Measurements from ENCODE around the gene NAB2.
A peak's percentile ranks its signal among the peaks of the same experiment; 100 is the strongest.
"Not testable (repeated sequence)": the region's sequence is repeated elsewhere in the genome, so short reads cannot be mapped to it uniquely, and the experiment has no call there.

The NAB2 gene, protein sequence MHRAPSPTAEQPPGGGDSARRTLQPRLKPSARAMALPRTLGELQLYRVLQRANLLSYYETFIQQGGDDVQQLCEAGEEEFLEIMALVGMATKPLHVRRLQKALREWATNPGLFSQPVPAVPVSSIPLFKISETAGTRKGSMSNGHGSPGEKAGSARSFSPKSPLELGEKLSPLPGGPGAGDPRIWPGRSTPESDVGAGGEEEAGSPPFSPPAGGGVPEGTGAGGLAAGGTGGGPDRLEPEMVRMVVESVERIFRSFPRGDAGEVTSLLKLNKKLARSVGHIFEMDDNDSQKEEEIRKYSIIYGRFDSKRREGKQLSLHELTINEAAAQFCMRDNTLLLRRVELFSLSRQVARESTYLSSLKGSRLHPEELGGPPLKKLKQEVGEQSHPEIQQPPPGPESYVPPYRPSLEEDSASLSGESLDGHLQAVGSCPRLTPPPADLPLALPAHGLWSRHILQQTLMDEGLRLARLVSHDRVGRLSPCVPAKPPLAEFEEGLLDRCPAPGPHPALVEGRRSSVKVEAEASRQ

GRCh38 chr12:57088354-57089270 is at the start of gene NAB2:
TSS of gene NAB2 (plus strand) at chr12:57089114. CDS start at chr12:57089272, 158 bp downstream.
- peak; percentile 79 for DNase-seq (ENCODE audit: low read depth)

- DNase-seq (ENCODE audit: low read depth), result no peak
Observed at GRCh38 chr12:57040211-57040610, 48.7 kb upstream of the NAB2 start.

GRCh38 chr12:57040750-57041149 is 48.2 kb upstream of the NAB2 start:
- DNase-seq (ENCODE audit: low read depth), result no peak

DNA sequence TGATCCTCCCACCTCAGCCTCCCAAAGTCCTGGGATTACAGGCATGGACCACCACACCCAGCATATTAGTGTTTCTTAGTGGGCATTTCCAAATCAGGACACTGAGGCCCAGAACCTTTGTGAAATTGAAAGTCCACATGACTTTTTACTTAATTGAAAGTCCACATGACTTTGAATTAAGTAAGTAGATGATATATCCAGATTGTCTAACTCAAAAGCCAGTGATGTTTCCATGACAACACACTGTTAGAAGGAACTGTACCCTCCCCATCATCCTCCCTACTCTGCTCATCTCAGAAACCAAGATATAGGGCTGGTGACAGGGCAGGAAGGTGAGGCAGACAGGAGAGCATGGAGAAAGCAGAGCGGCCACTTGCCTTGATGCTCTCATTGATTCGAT is 46.2 kb upstream of the NAB2 start:
- no peak for DNase-seq (ENCODE audit: low read depth)

- no peak for DNase-seq (ENCODE audit: low read depth)
Observed at GRCh38 chr12:57044468-57044867, 44.4 kb upstream of the NAB2 start.

- DNase-seq (ENCODE audit: low read depth), result no peak
Observed at GRCh38 chr12:57044889-57045288, 44.0 kb upstream of the NAB2 start.

- DNase-seq (ENCODE audit: low read depth), result no peak
Observed at GRCh38 chr12:57046086-57046791, 42.7 kb upstream of the NAB2 start.

- no peak for DNase-seq (ENCODE audit: low read depth)
Observed at GRCh38 chr12:57046947-57047890, 41.7 kb upstream of the NAB2 start.

- DNase-seq (ENCODE audit: low read depth), result no peak
Observed at GRCh38 chr12:57047981-57048380, 40.9 kb upstream of the NAB2 start.

DNA sequence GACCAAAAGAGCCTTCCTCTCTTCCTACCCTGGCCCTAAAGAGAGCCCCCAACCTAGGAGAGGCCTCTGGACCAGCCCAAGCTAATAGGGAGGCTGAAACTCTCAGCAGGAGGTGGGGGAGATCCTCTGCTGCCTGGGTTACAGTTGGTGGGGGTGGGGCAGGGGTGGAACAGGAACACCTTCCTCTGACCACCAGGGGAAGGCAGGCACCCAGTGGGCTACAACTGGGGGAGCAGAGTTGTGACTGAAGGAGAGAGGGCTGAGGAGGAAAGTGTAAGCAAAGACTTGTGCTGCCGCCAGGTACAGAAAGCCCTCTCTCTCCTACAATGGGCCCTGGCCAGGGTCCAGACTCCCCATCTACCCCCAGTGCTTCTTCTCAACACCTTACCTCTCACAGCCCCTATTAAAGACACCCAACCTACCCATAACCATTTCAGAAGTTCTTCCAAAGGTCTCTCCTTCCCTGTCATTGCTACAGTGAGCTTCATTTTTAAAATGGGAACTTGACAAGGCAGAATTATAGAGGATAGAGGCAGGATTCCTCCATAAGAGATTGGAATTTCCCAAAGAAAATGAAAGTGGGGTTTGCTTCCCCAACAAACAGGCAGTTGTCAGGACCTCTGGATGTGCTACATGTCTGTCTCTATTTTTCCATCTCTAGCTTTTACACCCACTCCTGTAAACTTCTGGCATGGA is 40.3 kb upstream of the NAB2 start:
- no peak for DNase-seq (ENCODE audit: low read depth)

DNA sequence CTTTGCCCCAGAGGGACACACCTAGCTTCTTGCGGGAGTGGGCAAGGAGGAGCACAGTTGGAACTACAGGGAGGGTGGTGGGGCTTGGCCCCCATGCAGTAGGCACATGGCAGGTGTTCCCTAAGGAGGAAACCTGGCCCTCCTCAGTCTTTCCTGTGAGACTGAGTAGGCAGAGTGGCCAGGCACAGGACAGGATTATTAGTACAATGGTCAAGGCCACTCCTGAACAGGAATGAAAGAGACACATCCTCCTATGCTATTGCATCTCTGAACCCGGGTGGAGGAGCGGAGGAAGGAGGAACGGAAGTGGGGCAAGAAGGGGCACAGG is 39.8 kb upstream of the NAB2 start:
- no peak for DNase-seq (ENCODE audit: low read depth)

- no peak for DNase-seq (ENCODE audit: low read depth)
Observed at GRCh38 chr12:57049890-57050289, 39.0 kb upstream of the NAB2 start, which contains the start of gene MYO1A. TSS of gene MYO1A (minus strand) at chr12:57050129. CDS start at chr12:57048323, 1,806 bp downstream.

GRCh38 chr12:57051011-57051410 is 37.9 kb upstream of the NAB2 start:
- no peak for DNase-seq (ENCODE audit: low read depth)

DNA sequence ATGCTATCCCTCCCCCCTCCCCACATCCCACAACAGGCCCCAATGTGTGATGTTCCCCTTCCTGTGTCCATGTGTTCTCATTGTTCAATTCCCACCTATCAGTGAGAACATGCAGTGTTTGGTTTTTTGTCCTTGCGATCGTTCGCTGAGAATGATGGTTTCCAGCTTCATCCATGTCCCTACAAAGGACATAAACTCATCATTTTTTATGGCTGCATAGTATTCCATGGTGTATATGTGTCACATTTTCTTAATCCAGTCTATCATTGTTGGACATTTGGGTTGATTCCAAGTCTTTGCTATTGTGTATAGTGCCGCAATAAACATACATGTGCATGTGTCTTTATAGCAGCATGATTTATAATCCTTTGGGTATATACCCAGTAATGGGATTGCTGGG is 35.8 kb upstream of the NAB2 start:
- not testable (repeated sequence) for DNase-seq (ENCODE audit: low read depth)

DNA sequence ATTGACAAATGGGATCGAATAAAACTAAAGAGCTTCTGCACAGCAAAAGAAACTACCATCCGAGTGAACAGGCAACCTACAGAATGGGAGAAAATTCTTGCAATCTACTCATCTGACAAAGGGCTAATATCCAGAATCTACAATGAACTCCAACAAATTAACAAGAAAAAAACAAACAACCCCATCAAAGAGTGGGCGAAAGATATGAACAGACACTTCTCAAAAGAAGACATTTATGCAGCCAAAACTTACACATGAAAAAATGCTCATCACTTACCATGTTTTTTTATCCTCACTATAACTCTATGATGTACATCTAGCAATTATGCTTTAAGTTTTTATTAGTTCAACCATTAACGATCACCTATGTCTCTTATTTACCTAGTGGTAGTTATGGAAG is 35.0 kb upstream of the NAB2 start:
- not testable (repeated sequence) for DNase-seq (ENCODE audit: low read depth)

DNA sequence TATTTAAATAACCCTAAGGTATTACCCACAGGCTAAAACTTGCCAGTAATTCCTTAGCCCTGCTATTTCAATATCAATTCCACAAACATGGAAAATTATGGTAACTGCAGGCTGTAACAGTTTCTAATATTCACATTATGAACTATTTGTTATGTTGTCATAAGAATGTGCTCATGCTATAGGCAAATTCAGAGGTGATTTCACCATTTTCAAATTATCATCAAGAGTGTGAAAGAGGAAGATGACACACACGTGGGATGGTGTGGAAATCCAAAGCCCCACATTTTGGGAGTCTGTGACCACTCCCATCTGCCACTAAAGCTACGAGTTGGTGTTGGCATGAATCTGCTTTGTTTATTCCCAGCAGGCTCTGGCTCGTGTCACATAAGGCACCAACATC is 33.1 kb upstream of the NAB2 start:
- DNase-seq (ENCODE audit: low read depth), result no peak

- DNase-seq (ENCODE audit: low read depth), result no peak
Observed at GRCh38 chr12:57057067-57057751, 31.7 kb upstream of the NAB2 start.

DNA sequence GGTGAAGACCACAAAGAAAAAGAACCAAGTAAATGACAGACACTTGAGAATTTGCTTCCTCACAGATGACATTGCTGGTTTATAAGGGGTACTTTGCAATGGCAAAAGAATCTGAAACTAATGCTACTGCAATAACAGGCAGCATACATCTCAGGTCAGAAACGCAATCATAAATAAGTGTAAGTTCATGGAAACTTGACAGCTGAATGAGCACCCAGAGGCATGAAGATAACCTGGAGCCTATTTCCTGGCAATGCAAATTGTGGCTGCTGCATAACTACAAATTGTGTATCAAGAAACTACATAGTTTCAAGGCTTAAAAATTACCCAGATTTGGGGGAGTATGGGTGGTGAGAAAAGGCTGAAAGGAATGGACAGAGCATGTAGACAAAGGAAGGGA is 30.5 kb upstream of the NAB2 start:
- DNase-seq (ENCODE audit: low read depth), result no peak

DNA sequence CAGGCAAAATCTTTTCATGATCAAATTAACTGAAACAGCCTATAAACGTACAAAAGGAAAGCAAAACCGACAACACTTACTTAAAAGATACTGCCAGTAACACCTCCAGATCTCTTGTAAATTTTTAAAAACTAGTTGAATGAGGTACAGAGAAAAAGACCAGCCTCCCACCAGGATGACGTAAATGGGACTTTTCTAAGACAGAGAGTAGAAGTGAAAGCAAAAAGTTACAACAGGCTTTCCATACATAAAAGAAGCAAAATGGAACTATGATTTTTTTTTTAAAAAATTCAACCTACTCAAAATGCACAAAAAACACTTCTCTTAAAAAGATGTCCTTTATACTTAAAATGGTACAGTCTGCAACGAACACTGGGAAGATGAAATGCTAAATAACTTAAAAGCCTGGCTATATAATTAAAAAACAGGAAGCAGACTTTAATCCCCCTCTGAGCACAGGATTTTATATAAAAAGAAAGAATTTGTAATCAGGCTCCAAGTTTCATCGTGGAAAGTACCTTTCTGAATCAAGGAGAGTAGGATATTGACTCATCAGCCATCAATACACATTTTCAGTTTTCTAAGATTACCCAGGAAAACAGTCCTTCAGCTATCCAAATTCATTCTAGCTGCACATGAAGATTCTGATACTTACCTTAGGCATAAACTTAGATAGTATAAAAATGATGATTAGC is 24.8 kb upstream of the NAB2 start:
- no peak for DNase-seq (ENCODE audit: low read depth)

Measured in stimulated activated CD8-positive, alpha-beta memory T cell treated with anti-CD3 and anti-CD28 coated beads, Interleukin-15, amount 100 ng/mL, for 1 hour (primary cell).